Cortex of kidney (tissue), 1 donor: ENCODE data around the gene SNRPN.
"Not testable (repeated sequence)": the region's sequence is repeated elsewhere in the genome, so short reads cannot be mapped to it uniquely, and the experiment has no call there.

Experiments used
- DNase-seq: peaks from one replicate; lab custom pipeline; 2025; lab: John Stamatoyannopoulos, UW

Gene SNRPN

GRCh38 chr15:24954783-24955530, at the start of gene SNRPN, which contains the start of gene SNURF:
Gene SNRPN (plus strand): TSS chr15:24954987. CDS start chr15:24974454, 19,467 bp downstream.
Gene SNURF (plus strand): TSS chr15:24954987. CDS start chr15:24955049, 62 bp downstream.
- no peak for DNase-seq

GRCh38 chr15:24916305-24917009, 38.3 kb upstream of the SNRPN start:
- no peak for DNase-seq

- no peak for DNase-seq
Measured at GRCh38 chr15:24917431-24917830, 37.4 kb upstream of the SNRPN start.

DNA sequence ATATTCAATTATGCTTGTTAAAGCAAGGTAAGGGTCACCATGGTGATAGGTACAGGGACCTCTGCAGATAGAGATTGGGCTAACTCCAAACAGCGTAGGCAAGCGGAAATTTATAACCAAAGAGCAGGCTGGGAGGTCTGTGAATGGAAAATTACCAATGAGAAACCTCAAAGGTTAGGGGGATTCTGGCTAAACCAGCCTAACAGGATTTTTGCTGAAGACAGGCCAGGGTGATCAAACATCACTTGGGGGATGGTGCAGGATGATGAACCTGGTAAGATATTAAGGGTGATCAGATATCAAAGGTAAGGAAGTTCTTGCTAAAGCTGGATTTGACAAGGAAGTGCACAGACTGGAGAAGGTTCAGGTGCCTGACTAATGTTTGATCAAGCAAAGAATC, 35.3 kb upstream of the SNRPN start:
- DNase-seq: no peak

DNA sequence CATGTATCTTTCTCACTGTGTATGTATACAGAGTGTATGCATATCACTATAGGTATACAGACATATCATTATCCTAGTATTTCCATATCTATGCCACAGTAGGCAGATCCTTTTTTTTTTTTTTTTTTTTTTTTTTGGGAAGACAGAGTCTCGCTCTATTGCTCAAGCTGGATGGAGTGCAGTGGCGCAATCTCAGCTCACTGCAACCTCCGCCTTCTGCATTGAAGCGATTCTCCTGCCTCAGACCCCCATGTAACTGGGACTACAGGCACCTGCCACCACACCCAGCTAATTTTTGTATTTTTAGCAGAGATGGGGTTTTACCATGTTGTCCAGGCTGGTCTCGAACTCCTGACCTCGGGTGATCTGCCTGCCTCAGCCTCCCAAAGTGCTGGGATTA, 32.0 kb upstream of the SNRPN start:
- not testable (repeated sequence) for DNase-seq

GRCh38 chr15:24924153-24924552, 30.6 kb upstream of the SNRPN start:
- DNase-seq: no peak

- DNase-seq: no peak
Measured at GRCh38 chr15:24924621-24925020, 30.2 kb upstream of the SNRPN start.

DNA sequence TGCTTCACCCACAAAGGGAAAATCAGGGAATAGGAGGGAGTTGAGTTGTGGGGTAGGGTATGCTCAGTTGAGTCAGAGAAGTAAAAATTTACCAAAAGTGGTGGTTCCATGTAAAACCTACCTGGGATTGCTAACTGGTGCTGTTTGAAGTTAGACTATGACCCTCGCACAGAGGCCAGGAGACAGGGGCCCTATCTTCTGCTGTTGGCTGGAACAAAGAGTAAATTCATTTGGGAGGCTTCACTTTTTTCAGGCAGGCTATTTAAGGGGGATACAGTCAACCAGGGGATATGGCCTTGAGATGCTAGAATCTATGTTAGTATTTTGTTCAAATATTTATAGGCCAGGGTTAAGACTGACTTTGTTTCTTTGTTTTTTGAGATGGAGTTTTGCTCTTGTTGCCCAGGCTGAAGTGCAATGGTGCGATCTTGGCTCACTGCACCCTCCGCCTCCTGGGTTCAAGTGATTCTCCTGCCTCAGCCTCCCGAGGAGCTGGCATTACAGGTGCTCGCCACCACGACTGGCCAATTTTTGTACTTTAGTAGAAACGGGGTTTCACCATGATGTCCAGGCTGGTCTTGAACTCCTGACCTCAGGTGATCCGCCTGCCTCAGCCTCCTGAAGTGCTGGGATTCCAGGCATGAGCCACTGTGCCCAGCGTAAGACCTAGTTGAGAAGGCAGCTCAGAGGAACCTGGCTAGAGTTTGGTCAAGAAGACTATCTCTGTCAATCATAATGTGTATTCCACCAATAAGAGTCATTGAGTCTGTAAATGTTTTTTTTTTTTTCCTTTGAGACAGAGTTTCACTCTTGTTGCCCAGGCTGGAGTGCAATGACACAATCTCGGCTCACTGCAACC, 22.7 kb upstream of the SNRPN start:
- not testable (repeated sequence) for DNase-seq

GRCh38 chr15:24933716-24934115, 21.1 kb upstream of the SNRPN start:
- DNase-seq: no peak

DNA sequence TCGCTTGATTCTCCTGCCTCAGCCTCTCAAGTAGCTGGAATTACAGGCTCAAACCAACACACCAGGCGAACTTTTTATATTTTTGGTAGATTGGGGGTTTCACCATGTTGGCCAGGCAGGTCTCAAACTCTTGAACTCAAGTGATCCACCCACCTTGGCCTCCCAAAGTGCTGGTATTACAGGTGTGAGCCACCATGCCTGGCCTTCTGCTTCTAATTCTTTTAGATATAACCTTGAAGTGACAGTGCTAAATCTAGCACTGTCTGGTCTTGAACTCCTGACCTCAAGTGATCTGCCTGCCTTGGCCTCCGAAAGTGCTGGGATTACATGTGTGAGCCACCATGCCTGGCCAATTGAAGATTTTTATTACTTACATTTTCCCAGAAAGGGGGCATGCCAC, 16.6 kb upstream of the SNRPN start:
- DNase-seq: not testable (repeated sequence)

GRCh38 chr15:24940236-24940635, 14.6 kb upstream of the SNRPN start:
- no peak for DNase-seq

GRCh38 chr15:24943361-24943760, 11.4 kb upstream of the SNRPN start:
- DNase-seq: no peak

DNA sequence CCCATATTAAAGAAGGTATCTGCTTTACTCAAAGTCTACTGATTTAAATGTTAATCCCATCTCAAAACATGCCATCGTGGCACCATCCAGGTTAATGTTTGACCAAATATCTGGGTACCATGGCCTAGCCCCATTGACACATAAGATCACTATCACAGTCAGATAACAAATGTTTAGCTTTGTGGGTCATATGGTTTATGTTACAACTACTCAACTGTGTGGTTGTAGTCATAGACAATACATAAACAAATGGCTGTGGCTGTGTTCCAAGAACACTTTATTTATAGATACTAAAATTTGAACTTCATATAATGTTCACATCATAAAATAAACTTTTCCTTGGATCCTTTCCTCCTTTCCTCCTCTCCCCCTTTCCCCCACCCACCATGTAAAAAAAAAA, 9.8 kb upstream of the SNRPN start:
- no peak for DNase-seq

- DNase-seq: no peak
Measured at GRCh38 chr15:24945711-24946110, 9.1 kb upstream of the SNRPN start.

GRCh38 chr15:24948495-24948894, 6.3 kb upstream of the SNRPN start:
- DNase-seq: no peak

GRCh38 chr15:24955531-24955921, 739 bp downstream of the SNRPN start:
- DNase-seq: no peak

- DNase-seq: no peak
Measured at GRCh38 chr15:24956111-24956838, 1.5 kb downstream of the SNRPN start.

GRCh38 chr15:24957691-24958090, 2.9 kb downstream of the SNRPN start:
- DNase-seq: no peak

- no peak for DNase-seq
Measured at GRCh38 chr15:24961967-24962366, 7.2 kb downstream of the SNRPN start.

GRCh38 chr15:24962880-24963279, 8.1 kb downstream of the SNRPN start:
- DNase-seq: no peak

- no peak for DNase-seq
Measured at GRCh38 chr15:24966364-24967103, 11.7 kb downstream of the SNRPN start.
